Femur (tissue), 1 donor: ENCODE data around the gene MRPL22.
"Not testable (repeated sequence)": the region's sequence is repeated elsewhere in the genome, so short reads cannot be mapped to it uniquely, and the experiment has no call there.

Source experiments
- DNase-seq: peaks from one replicate; pipeline ENCODE4 v3.0.0-alpha.2; 2017

Gene MRPL22

GRCh38 chr5:154940772-154941620 lies at the start of gene MRPL22:
TSS of gene MRPL22 (plus strand) at chr5:154941073. CDS start at chr5:154941111, 38 bp downstream.
- peak; percentile 96 for DNase-seq

GRCh38 chr5:154892369-154892771 lies 48.5 kb upstream of the MRPL22 start:
- no peak for DNase-seq

- no peak for DNase-seq
These were observed 47.5 kb upstream of the MRPL22 start for GRCh38 chr5:154893381-154893780.

GRCh38 chr5:154895606-154896561 lies 45.0 kb upstream of the MRPL22 start:
- DNase-seq = no peak

- no peak for DNase-seq
These were observed 44.2 kb upstream of the MRPL22 start for GRCh38 chr5:154896562-154897165.

GRCh38 chr5:154898210-154898609 lies 42.7 kb upstream of the MRPL22 start:
- DNase-seq = peak; percentile 53

GRCh38 chr5:154899151-154899816 lies 41.6 kb upstream of the MRPL22 start:
- DNase-seq = no peak

- no peak for DNase-seq
These were observed 40.8 kb upstream of the MRPL22 start for GRCh38 chr5:154900066-154900465.

- DNase-seq = no peak
These were observed 39.6 kb upstream of the MRPL22 start for GRCh38 chr5:154901276-154901675.

- no peak for DNase-seq
These were observed 39.0 kb upstream of the MRPL22 start for GRCh38 chr5:154901913-154902312.

- DNase-seq = not testable (repeated sequence)
These were observed 35.3 kb upstream of the MRPL22 start for GRCh38 chr5:154905601-154906000.

GRCh38 chr5:154916874-154917273 lies 24.0 kb upstream of the MRPL22 start:
- DNase-seq = no peak

GRCh38 chr5:154917757-154918156 lies 23.1 kb upstream of the MRPL22 start:
- DNase-seq = no peak

- no peak for DNase-seq
These were observed 17.1 kb upstream of the MRPL22 start for GRCh38 chr5:154923441-154924430.

- DNase-seq = no peak
These were observed 7.3 kb upstream of the MRPL22 start for GRCh38 chr5:154933537-154933936.

GRCh38 chr5:154934881-154935280 lies 6.0 kb upstream of the MRPL22 start:
- no peak for DNase-seq

- DNase-seq = no peak
These were observed 3.6 kb upstream of the MRPL22 start for GRCh38 chr5:154937186-154937717.

GRCh38 chr5:154937718-154938466 lies 3.0 kb upstream of the MRPL22 start, which contains the start of gene GEMIN5:
TSS of gene GEMIN5 (minus strand) at chr5:154938211. CDS start at chr5:154938133, 78 bp downstream.
- DNase-seq = peak; percentile 90

- DNase-seq = not testable (repeated sequence)
These were observed 1.5 kb upstream of the MRPL22 start for GRCh38 chr5:154939387-154939786.

- no peak for DNase-seq
These were observed 500 bp upstream of the MRPL22 start for GRCh38 chr5:154940375-154940771.
